Measurements from ENCODE around the gene TCIRG1. TPM values are rescaled to one million over a fixed set of nuclear protein-coding genes. Genes with fewer than 3 reads are reported as not detected.
"Not testable (repeated sequence)": the region's sequence is repeated elsewhere in the genome, so short reads cannot be mapped to it uniquely, and the experiment has no call there.

TCIRG1 gene
- polyA plus RNA-seq, 2 of the 4 experiments (the other 2 are of a cell fraction) = 36.3 to 120 TPM

DNA sequence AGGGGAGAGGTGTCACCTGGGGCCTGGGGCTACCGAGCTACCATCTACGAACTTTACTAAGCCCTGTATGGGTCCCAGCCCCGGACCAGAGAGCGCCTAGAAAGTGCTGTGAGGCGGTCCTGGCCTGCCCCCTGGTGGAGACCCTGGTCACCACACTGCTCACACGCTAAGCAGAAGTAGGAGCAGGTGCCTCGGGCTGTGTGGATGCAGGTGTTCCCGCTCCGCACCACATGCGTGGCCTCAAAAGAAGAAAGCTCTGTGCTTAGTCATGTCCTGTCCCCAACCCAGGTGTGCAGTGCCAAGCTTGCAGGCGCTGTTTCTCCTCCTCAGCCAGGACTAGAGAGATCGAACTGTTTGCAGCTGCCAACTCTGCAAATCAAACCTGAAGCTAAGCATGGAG, 45.0 kb upstream of the TCIRG1 start:
- H3K4me2 ChIP-seq; H3K27ac ChIP-seq; FAIRE-seq; DNase-seq (ENCODE audit: low read depth in 1 of 2, low spot score in 1 of 2); H3K9me3 ChIP-seq; H3K4me3 ChIP-seq; ATAC-seq: not testable (repeated sequence)
- WGBS (ENCODE audit: missing lambda C conversion rate) = 48% methylated on average over 10 of the region's 12 CpGs
- ChIA-PET CTCF (interaction anchor here (0.7 to 2.2 kb wide), 15 partner anchors 9 to 227 kb away, joined by 3 to 6 read pairs (median 3); partner anchors contain the start of genes ALDH3B1 and TCIRG1), POLR2A (interaction anchor here (1.0 kb wide), 1 partner anchor 20 kb away, joined by 5 read pairs; no protein-coding TSS in a partner anchor)
- TF ChIP-seq RAD21 (conservative IDR thresholded peaks at IDR 0.05 in 1 of 2, IDR thresholded peaks at IDR 0.05 in 1 of 2) = peak; percentile 56 to 57; a peak in 4 of 5 replicates
- TF ChIP-seq, protein P1, sequence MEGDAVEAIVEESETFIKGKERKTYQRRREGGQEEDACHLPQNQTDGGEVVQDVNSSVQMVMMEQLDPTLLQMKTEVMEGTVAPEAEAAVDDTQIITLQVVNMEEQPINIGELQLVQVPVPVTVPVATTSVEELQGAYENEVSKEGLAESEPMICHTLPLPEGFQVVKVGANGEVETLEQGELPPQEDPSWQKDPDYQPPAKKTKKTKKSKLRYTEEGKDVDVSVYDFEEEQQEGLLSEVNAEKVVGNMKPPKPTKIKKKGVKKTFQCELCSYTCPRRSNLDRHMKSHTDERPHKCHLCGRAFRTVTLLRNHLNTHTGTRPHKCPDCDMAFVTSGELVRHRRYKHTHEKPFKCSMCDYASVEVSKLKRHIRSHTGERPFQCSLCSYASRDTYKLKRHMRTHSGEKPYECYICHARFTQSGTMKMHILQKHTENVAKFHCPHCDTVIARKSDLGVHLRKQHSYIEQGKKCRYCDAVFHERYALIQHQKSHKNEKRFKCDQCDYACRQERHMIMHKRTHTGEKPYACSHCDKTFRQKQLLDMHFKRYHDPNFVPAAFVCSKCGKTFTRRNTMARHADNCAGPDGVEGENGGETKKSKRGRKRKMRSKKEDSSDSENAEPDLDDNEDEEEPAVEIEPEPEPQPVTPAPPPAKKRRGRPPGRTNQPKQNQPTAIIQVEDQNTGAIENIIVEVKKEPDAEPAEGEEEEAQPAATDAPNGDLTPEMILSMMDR (IDR thresholded peaks at IDR 0.05) = peak; percentile 39; the same call in 2 of the 3 replicates
- TF ChIP-seq, protein P2, sequence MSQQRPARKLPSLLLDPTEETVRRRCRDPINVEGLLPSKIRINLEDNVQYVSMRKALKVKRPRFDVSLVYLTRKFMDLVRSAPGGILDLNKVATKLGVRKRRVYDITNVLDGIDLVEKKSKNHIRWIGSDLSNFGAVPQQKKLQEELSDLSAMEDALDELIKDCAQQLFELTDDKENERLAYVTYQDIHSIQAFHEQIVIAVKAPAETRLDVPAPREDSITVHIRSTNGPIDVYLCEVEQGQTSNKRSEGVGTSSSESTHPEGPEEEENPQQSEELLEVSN (IDR thresholded peaks at IDR 0.05; ENCODE audit: borderline replicate concordance, low read depth) = 0 out of 2 replicates have a peak, but pooled peaks have one; percentile 26
- TF ChIP-seq SMC3 (IDR thresholded peaks at IDR 0.05) = peak; percentile 26; the same call in 1 of the 3 replicates
- peaks cover 13% of the 10 kb centered on the region for H3K4me1 ChIP-seq

DNA sequence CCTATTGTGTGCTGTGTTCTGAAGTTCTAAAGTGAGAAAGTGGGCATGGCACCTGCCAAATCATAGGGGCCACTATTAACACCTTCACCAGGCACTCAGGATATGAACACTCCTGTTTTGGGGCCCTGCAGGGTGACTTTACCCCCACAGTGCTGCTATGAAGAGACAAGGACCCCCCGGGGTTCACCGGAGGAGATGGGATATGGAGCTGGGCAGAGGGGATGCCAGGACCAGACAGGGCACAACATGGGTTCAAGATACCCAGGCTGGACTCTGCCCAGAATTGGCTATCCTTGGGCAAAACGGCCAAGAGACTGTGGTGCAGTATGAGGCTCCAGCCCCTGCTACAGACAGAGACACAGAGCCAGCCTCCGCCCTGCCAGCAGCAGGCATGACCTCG, 44.4 kb upstream of the TCIRG1 start:
- ChIA-PET POLR2A (interaction anchor here (1.0 kb wide), 1 partner anchor 20 kb away, joined by 5 read pairs; no protein-coding TSS in a partner anchor), CTCF (interaction anchor here (0.7 to 2.2 kb wide), 15 partner anchors 8 to 226 kb away, joined by 3 to 6 read pairs (median 3); partner anchors contain the start of genes ALDH3B1 and TCIRG1)
- peaks cover 13% of the 10 kb centered on the region for H3K4me1 ChIP-seq
- not testable (repeated sequence) for H3K27ac ChIP-seq; ATAC-seq; H3K9me3 ChIP-seq; FAIRE-seq; DNase-seq (ENCODE audit: low read depth in 1 of 2, low spot score in 1 of 2); H3K4me3 ChIP-seq; H3K4me2 ChIP-seq
- WGBS (ENCODE audit: missing lambda C conversion rate) = 85% methylated on average over 2 of the region's 5 CpGs

DNA sequence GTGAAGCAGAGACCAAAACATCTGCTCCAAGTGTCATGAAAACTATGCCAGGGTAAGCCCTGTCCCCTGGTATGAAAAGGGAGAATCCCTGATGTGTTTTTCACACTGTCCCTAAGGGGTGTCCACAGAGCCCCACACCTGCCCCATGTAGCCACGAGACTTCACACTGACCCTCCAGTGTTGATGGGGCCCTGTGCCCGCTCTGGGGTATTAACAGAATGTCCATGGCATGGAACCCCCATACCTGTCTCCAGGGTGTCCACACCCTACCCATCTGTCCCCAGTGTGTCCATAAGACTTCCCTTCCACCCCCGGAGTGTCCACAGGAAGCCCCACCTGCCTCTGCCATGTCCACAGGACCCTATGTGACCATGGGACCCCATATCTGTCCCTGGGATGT, 43.7 kb upstream of the TCIRG1 start:
- H3K9me3 ChIP-seq; FAIRE-seq; DNase-seq (ENCODE audit: low read depth in 1 of 2, low spot score in 1 of 2); ATAC-seq; H3K4me2 ChIP-seq; CTCF ChIA-PET; H3K27ac ChIP-seq; POLR2A ChIA-PET; H3K4me3 ChIP-seq: not testable (repeated sequence)
- peaks cover 13% of the 10 kb centered on the region for H3K4me1 ChIP-seq
- WGBS (ENCODE audit: missing lambda C conversion rate) = 100% methylated on average over 3 of the region's 3 CpGs

DNA sequence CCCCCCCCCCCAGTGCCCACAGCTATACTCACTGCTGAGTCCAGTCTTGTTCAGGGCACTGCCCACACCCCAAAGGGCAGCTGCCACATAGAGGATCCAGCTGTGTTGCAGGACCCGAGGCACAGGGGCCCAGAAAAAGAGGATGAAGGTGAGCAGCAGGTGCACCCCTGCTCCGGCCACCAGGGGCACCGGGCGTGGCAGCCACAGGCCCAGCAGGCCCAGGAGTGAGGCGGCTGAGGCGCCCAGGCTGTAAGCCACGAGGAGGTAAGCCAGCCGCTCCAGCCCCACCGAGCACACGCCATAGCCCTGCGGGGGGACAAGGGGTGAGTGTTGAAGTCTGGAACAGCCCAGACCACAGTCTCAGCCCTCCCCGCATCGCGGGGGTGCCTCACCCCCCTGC, 43.2 kb upstream of the TCIRG1 start:
- WGBS (ENCODE audit: missing lambda C conversion rate) = 79% methylated on average over 9 of the region's 14 CpGs
- DNase-seq (ENCODE audit: low read depth in 1 of 2, low spot score in 1 of 2); CTCF ChIA-PET; H3K4me2 ChIP-seq; H3K9me3 ChIP-seq; ATAC-seq; H3K27ac ChIP-seq; POLR2A ChIA-PET; H3K4me3 ChIP-seq; FAIRE-seq: not testable (repeated sequence)
- peaks cover 13% of the 10 kb centered on the region for H3K4me1 ChIP-seq

DNA sequence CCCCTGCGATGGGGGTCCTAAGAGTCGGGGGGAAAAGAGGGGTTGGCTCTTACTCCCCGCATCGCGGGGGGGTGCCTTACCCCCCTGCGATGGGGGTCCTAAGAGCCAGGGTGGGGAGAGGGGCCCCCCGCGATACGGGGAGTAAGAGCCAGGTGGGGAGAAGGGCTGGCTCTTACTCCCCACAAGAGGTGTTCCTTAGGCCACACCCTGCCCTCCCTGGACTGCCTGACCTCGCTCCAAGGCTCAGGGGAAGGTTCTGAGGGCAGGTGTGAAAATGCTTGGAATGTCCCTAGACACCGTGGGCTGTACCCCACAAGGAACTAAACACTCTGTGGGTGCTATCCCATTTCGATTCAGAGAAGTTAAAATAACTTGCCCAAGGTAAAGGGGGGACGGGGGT, 42.8 kb upstream of the TCIRG1 start:
- CTCF ChIA-PET = interaction anchor here (1.2 kb wide), 1 partner anchor 40 kb away, joined by 3 read pairs; no protein-coding TSS in a partner anchor
- POLR2A ChIA-PET = interaction anchor here (1.4 kb wide), 1 partner anchor 15 kb away, joined by 5 read pairs; no protein-coding TSS in a partner anchor
- 90% methylated on average over 7 of the region's 13 CpGs for WGBS (ENCODE audit: missing lambda C conversion rate)
- no peak for DNase-seq (ENCODE audit: low read depth in 1 of 2, low spot score in 1 of 2)
- Histone ChIP-seq H3K27ac (no peak overlapping the region), H3K9me3 (no peaks in the 10 kb centered on the region), H3K4me3 (no peak overlapping the region), H3K4me2 (no peak overlapping the region), H3K4me1 (peaks cover 13% of the 10 kb centered on the region)
- FAIRE-seq = no peak
- TF ChIP-seq, protein P1 (IDR thresholded peaks at IDR 0.05) = no peak
- TF ChIP-seq, protein P3, sequence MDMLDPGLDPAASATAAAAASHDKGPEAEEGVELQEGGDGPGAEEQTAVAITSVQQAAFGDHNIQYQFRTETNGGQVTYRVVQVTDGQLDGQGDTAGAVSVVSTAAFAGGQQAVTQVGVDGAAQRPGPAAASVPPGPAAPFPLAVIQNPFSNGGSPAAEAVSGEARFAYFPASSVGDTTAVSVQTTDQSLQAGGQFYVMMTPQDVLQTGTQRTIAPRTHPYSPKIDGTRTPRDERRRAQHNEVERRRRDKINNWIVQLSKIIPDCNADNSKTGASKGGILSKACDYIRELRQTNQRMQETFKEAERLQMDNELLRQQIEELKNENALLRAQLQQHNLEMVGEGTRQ (IDR thresholded peaks at IDR 0.05) = no peak
- TF ChIP-seq CHD2 (IDR thresholded peaks at IDR 0.05; ENCODE audit: low read length, partially characterized antibody) = no peak
- TF ChIP-seq FOSL2 (IDR thresholded peaks at IDR 0.05) = no peak
- TF ChIP-seq FOSL2 (CRISPR knock-in tag; IDR thresholded peaks at IDR 0.05) = no peak
- TF ChIP-seq RARB (CRISPR knock-in tag; IDR thresholded peaks at IDR 0.05) = no peak
- no peak for ATAC-seq

Data from A549 (cell line).